Measurements from ENCODE around the gene SERINC4.

SERINC4 gene

DNA sequence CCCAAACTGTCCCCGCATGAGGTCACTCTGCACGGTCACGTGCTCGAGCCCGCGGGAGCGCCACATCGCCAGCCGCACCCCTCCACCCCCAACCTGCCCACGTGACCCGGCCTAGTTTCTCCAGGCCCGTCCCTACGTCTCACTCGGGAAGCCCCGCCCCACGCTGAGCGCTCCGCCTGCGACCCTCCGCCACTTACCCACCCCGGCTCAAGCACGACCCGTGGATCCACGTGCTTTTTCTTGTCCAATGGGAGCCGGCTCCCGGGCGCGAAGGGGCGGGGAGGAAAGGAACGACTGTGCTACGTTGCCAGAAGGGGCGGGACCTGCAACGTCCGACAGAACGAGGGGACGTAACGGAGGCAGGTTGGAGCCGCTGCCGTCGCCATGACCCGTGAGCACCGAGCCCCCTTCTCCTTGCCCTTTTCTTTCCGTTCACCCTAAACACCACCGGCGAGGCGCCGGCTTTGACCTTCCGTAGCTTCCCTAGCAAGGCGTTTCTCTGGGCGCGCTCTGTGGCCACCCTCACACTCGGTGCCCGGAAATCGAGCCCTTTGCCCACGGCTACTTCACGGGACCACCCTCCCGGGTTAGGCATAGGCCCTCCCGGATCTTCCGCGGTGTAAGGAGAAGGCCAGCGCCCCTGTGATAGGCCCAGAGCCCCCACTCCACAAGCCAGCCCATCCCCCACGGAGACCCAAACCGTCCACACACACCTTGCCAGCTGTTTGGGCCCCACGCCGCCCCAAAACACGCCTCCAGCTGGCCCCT lies 7.8 kb downstream of the SERINC4 start, which contains the start of gene SERF2:
Gene SERF2, plus strand, starts transcription at position 328 of the 768 bp plus-strand sequence. Its CDS starts 57 bp downstream, at position 385.
- no peak for TF ChIP-seq JUND (IDR thresholded peaks at IDR 0.05; ENCODE audit: low read depth)
- DNase-seq (ENCODE audit: low read depth in 1 of 2, low spot score in 1 of 2), result peak; percentile 98 to 100
- in situ Hi-C loops (cut with HindIII; ENCODE audit: low pct_unique_long_range_greater_than_20kb, low sequenced_read_pairs), result no loop called here

DNA sequence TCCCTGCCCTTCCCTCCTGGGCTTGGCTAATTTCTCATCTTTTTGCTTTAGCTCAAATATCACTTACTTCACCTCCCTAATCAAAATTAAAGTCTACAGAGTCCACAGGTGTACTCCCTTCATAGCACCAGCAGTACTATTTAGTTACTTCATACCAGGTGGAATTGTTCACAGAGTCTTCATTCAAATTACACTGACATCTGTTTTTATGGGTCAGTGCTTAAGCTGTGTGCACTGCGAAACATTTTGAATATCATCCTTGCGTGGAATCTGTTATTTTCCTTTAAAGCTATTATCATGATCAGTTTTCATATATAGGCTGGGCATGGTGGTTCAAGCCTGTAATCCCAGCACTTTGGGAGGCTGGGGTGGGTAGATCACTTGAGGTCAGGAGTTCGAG lies 10.6 kb downstream of the SERINC4 start:
- DNase-seq (ENCODE audit: low read depth in 1 of 2, low spot score in 1 of 2), result no peak
- no peak for TF ChIP-seq JUND (IDR thresholded peaks at IDR 0.05; ENCODE audit: low read depth)
- in situ Hi-C loops (cut with HindIII; ENCODE audit: low pct_unique_long_range_greater_than_20kb, low sequenced_read_pairs), result no loop called here

DNA sequence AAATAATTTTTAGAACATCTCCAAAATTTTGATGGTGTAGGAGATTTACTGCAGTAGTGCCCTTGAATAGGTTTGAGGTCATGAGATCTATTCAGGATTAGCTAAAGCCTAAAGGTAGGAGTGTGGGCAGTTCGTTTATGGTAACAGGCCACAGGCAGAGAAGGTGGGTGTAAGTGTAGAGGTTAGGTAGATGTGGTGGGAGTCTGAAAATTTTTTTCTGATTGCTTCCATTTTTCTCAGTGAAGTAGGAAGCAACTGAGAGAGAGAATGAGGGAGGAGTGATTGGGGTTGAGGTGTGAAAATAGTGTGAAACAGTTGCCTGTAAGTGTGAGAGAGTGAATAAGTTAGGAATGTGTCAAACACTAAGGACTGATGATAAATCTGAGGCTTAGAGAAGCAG lies 21.0 kb downstream of the SERINC4 start:
- in situ Hi-C loops (cut with HindIII; ENCODE audit: low pct_unique_long_range_greater_than_20kb, low sequenced_read_pairs), result no loop called here
- no peak for TF ChIP-seq JUND (IDR thresholded peaks at IDR 0.05; ENCODE audit: low read depth)
- DNase-seq (ENCODE audit: low read depth in 1 of 2, low spot score in 1 of 2), result no peak

DNA sequence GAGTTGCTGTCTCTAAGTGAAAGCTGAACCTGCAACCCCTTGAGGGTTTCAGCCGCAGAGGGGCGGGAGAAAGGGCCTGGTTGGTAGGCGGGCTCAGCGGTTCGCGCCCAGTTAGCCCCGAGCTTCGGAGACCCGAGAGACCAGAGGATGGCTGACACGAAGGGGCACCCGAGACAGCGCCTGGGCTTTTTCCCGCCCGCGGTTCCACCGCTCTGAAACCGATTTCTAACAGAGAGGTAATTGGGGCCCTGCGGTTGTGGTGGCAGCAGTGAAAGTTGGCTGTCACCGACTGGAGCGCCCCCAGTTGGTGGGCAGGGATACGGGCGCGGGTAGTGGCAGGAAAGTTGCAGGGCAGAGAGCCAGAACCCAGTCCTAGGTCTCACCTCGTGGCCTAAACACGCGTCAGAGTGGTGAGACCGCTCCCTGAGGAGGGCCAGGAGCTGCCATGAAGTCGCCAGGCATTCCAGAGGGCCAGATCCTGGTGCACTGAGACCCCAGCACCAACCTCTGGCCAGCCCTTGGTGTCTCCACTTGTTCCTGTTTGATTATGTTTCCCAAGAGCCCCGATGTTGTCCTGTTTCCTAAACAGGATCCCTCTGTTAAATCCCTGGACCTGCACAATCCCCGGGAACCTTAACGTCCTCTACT lies 22.6 kb downstream of the SERINC4 start:
- DNase-seq (ENCODE audit: low read depth in 1 of 2, low spot score in 1 of 2), result peak in 1 of 2 experiments; percentile 87
- no peak for TF ChIP-seq JUND (IDR thresholded peaks at IDR 0.05; ENCODE audit: low read depth)
- in situ Hi-C loops (cut with HindIII; ENCODE audit: low pct_unique_long_range_greater_than_20kb, low sequenced_read_pairs), result no loop called here

DNA sequence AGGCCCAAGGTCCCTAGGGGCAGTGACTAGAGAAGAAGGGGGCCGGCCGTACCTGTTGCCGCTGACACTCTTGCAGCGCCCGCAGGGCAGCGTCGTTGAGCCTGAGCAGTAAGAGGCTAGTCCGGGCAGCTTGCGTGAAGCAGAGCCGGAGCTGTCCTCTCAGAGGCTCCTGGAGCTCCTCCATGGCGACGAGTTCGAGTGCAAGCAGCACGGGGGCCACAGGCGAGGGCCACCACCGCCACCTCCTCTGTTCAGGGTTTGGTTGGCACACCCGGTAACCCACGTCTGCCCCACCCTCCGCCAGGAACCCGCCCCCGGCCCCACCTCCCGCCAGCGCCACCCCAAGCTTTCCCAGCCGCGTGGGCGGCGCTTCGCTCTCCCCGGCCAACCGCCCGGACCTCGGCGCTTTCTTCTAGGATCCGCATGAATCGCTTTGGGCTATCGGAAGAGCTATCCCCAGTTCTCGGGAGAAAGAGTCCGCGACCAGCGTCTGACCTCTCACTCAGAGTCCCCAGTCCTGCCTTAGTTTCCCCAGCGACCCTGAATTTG lies 23.2 kb downstream of the SERINC4 start, which contains the start of gene ELL3:
Gene ELL3, minus strand, starts transcription at position 249 of the 549 bp plus-strand sequence. Its CDS starts 65 bp downstream, at position 184.
- no peak for TF ChIP-seq JUND (IDR thresholded peaks at IDR 0.05; ENCODE audit: low read depth)
- peak; percentile 35 to 93 for DNase-seq (ENCODE audit: low read depth in 1 of 2, low spot score in 1 of 2)
- in situ Hi-C loops (cut with HindIII; ENCODE audit: low pct_unique_long_range_greater_than_20kb, low sequenced_read_pairs), result no loop called here

DNA sequence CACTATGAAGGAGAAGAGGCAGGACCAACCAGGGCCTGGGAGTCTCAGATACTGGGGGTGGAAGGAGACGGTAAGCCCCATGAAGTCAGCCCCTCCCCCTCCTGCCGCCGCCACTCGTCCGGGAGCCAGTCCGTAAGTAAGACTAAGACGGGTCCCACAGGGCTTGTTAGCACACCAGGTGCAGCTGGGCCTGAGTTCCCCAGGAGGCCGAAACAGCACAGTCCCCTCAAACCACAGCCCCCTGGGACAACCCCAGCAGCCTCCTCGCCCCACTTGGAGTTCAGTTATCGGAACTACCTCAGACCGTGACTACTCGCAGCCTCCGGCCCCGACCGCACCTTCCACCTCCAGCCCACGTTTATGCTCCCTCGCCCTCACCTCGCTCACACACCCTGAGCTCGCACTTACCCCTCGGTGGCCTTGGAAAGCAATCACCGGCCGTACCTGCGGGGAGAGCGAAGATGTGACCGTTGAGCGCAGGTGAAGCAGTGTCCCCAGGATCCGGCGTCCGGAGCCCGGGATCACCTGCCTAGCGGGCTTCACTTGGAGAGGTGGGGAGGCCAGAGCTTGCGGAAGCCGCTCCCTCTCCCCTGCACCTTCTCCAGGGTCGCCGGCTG lies 23.8 kb downstream of the SERINC4 start:
- peak in 1 of 2 experiments; percentile 47 for DNase-seq (ENCODE audit: low read depth in 1 of 2, low spot score in 1 of 2)
- in situ Hi-C loops (cut with HindIII; ENCODE audit: low pct_unique_long_range_greater_than_20kb, low sequenced_read_pairs), result no loop called here
- TF ChIP-seq JUND (IDR thresholded peaks at IDR 0.05; ENCODE audit: low read depth), result no peak

DNA sequence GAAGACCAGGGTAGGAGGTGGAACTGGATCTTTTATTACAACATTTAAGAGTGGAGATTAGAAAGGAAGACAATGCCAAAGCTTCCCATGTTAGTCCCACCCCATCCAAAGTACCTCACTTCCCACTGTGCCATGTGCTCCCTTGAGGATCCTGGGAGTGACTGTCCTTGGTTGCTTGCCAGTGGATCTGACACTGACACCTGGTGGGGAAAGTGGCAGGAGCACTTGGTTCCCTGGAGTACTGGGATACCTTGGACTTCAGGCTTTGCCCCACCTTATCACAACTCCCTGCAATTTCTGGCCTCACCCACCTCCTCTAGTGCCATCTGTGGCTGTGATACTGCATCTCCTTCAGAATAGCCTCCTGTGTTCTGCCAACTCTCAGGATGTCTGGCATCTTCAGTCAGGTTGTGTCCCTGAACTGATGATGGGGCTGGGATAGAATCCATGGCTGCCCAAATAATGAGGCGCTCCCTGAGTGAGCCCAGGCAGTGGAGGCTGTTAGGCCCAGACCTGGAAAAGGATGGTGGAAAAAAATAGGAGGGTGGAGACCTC lies 24.5 kb downstream of the SERINC4 start:
- TF ChIP-seq JUND (IDR thresholded peaks at IDR 0.05; ENCODE audit: low read depth), result no peak
- in situ Hi-C loops (cut with HindIII; ENCODE audit: low pct_unique_long_range_greater_than_20kb, low sequenced_read_pairs), result no loop called here
- peak in 1 of 2 experiments; percentile 93 for DNase-seq (ENCODE audit: low read depth in 1 of 2, low spot score in 1 of 2)

DNA sequence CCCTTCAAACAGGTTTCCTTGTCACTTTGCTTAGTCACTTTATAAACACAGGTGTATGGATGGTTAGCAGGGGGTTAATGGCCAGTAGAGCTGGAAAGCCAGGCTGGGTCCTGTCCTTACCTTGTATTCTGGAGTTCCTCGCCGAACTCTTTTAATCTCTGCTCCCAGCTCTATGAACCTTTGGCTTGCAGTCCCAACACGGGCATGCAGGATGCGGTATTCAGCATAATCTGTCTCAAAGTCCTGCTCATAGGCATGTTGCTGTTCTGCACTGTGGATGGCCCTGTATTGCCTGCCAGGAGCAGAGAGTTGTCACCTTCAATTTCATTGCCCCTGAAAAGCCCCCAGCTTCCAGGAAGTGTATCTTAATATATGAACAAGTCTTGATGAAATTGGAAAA lies 26.0 kb downstream of the SERINC4 start:
- TF ChIP-seq JUND (IDR thresholded peaks at IDR 0.05; ENCODE audit: low read depth), result no peak
- DNase-seq (ENCODE audit: low read depth in 1 of 2, low spot score in 1 of 2), result no peak
- in situ Hi-C loops (cut with HindIII; ENCODE audit: low pct_unique_long_range_greater_than_20kb, low sequenced_read_pairs), result no loop called here

DNA sequence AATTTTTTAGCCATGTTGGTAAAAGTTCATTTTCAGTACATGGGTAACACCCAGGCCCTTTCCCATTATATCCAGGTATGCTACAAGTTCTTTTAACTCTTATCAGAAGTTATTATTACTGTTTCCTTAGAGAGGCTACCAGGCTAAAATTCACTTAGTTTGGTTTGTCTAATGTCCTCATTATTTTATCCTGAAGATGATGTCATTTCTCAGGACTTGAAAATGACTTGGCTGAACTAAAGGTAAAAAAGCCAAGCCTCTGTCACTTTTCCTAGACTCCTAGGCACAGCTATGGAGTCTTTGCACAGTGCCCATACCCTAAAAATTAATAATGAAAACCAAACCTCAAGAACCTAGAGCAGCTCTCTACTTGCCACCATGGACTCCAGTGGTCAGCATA lies 27.4 kb downstream of the SERINC4 start:
- no peak for DNase-seq (ENCODE audit: low read depth in 1 of 2, low spot score in 1 of 2)
- no peak for TF ChIP-seq JUND (IDR thresholded peaks at IDR 0.05; ENCODE audit: low read depth)
- in situ Hi-C loops (cut with HindIII; ENCODE audit: low pct_unique_long_range_greater_than_20kb, low sequenced_read_pairs), result no loop called here

DNA sequence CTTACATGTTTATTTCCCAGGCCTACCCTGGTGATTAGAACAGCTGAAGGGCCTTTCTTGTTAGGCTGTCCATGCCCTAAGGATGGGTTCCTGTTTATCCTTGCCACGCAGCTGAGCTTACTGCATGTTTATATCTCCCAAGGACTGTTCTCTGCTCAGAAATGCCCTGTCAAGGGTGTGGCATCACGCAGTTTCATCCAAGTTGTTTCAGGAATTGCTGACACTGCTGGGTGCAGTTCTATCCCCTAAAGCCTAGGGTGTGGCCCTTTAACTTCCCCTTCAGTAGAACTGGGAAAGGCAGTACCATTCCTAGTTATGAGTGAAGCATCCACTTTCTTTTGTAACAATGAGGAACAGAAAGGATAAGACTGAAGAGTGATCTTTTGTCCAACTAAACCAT lies 28.2 kb downstream of the SERINC4 start:
- in situ Hi-C loops (cut with HindIII; ENCODE audit: low pct_unique_long_range_greater_than_20kb, low sequenced_read_pairs), result no loop called here
- no peak for TF ChIP-seq JUND (IDR thresholded peaks at IDR 0.05; ENCODE audit: low read depth)
- no peak for DNase-seq (ENCODE audit: low read depth in 1 of 2, low spot score in 1 of 2)

DNA sequence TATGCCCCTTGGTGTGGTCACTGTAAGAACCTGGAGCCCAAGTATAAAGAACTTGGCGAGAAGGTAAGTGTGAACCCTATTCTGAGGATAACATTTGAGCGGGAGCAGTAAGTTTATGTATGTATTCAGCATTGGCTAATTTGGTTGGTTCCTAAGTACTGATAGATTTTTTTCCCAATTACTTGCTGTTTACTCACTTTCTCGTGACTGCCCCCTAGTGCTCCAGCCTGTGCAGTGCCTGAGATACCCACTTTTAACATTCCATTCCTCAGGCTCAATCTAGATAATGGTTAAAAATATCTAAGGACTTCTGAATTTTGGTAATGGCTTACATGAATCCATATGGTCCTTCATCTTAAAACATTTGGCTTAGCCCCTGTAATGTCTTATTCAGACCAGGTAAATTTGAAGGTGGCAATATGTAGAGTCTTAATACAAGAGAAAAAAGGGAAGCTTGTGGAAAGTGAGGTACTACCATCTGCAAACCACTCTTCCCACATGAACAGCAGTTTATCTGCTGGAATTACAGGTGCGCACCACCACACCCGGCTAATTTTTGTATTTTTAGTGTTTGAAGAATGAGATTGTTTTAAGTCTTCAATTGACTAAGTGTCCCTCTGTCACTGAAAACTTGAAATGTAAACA lies 30.3 kb downstream of the SERINC4 start:
- no peak for TF ChIP-seq JUND (IDR thresholded peaks at IDR 0.05; ENCODE audit: low read depth)
- in situ Hi-C loops (cut with HindIII; ENCODE audit: low pct_unique_long_range_greater_than_20kb, low sequenced_read_pairs), result no loop called here
- DNase-seq (ENCODE audit: low read depth in 1 of 2, low spot score in 1 of 2), result peak in 1 of 2 experiments; percentile 59
